HepG2 (cell line): ENCODE data around the gene UNC5CL. TPM values are rescaled to one million over a fixed set of nuclear protein-coding genes. Genes with fewer than 3 reads are reported as not detected.

Experiments
- AGO1 ChIP-seq: fragments of 200-400 bp; formaldehyde crosslinking; IDR thresholded peaks from 2 replicates; pipeline ENCODE4 v1.6.1; 2017; ENCODE audit warnings: mild to moderate bottlenecking, low read depth, low read length, moderate library complexity; ENCODE audit not compliant: poor library complexity, severe bottlenecking
- BCLAF1 ChIP-seq: fragments of 450-650 bp; IDR thresholded peaks from 2 replicates; pipeline ENCODE4 v1.6.1; 2017; ENCODE audit warnings: mild to moderate bottlenecking
- CC2D1A ChIP-seq: sonication (generic); formaldehyde crosslinking; IDR thresholded peaks from 2 replicates; pipeline ENCODE4 v1.8.1; 2023; ENCODE audit warnings: mild to moderate bottlenecking, missing genetic modification reagents
- EEA1 ChIP-seq: sonication (generic); formaldehyde crosslinking; IDR thresholded peaks from 2 replicates; pipeline ENCODE4 v1.5.1; 2020; ENCODE audit warnings: mild to moderate bottlenecking, missing genetic modification reagents, borderline replicate concordance
- ETV5 ChIP-seq: IDR thresholded peaks from 2 replicates; pipeline ENCODE4 v1.6.1; 2018; ENCODE audit warnings: missing biosample characterization, missing genetic modification reagents, inconsistent platforms, borderline replicate concordance
- GATAD2A ChIP-seq: IDR thresholded peaks from 2 replicates; pipeline ENCODE4 v1.6.1; 2016
- GPBP1L1 ChIP-seq: sonication (generic); formaldehyde crosslinking; IDR thresholded peaks from 2 replicates; pipeline ENCODE4 v1.5.0; 2020; ENCODE audit warnings: mild to moderate bottlenecking, missing genetic modification reagents
- MXD3 ChIP-seq: IDR thresholded peaks from 2 replicates; pipeline ENCODE4 v1.6.1; 2016; ENCODE audit warnings: mild to moderate bottlenecking, missing biosample characterization, missing genetic modification reagents
- SNAI1 ChIP-seq: sonication (generic); formaldehyde crosslinking; IDR thresholded peaks from 2 replicates; pipeline ENCODE4 v1.5.0; 2020; ENCODE audit warnings: mild to moderate bottlenecking, missing genetic modification reagents, borderline replicate concordance
- TIGD3 ChIP-seq: sonication (generic); formaldehyde crosslinking; IDR thresholded peaks from 2 replicates; pipeline ENCODE4 v1.5.1; 2020; ENCODE audit warnings: mild to moderate bottlenecking, missing genetic modification reagents, borderline replicate concordance
- XRCC5 ChIP-seq: fragments of 200-400 bp; formaldehyde crosslinking; optimal IDR thresholded peaks from 2 replicates; pipeline ENCODE3; 2017; ENCODE audit warnings: mild to moderate bottlenecking, low read length
- ZBED4 ChIP-seq: sonication (generic); formaldehyde crosslinking; IDR thresholded peaks from 2 replicates; pipeline ENCODE4 v1.4.0; 2020; ENCODE audit warnings: missing genetic modification reagents, borderline replicate concordance
- ZFP37 ChIP-seq: sonication (generic); formaldehyde crosslinking; IDR thresholded peaks from 2 replicates; pipeline ENCODE4 v1.4.0; 2020; ENCODE audit warnings: missing genetic modification reagents, borderline replicate concordance
- polyA plus RNA-seq, 8 experiments: library from polyadenylated mRNA; depleted of rRNA in 3 of 8; stranded (reverse) in 7 of 8; unstranded in 1 of 8; fragments of >200 nt; fragmentation: Illumina TruSeq in 4 of 8; extraction: Trizol in 4 of 8; gene quantifications; 2 replicates each; pipeline versions ENCODE4 v1.2.1 to v1.2.3, GENCODE V29; 2011 to 2016; ENCODE audit warnings: low read depth in 4 of 8, missing spikeins in 1 of 8, mixed read lengths in 1 of 8; ENCODE audit not compliant: insufficient read depth in 1 of 8
- total RNA-seq, 5 experiments: library from RNA; depleted of rRNA; stranded (reverse); fragments of >200 nt; fragmentation: Illumina TruSeq; extraction: Trizol; gene quantifications; 2 replicates each; pipeline ENCODE4 v1.2.3, GENCODE V29; 2016; ENCODE audit warnings: low read depth in 1 of 5

The UNC5CL gene
- total and polyA plus RNA-seq, 2 of the 13 experiments (the other 11 are each of a cell fraction or from before 2014, with no cell fraction given), result 2.4 to 2.5 TPM

GRCh38 chr6:41071923-41072835 is 33.2 kb upstream of the UNC5CL start, which contains the start of gene OARD1 (continued):
- TF ChIP-seq BCLAF1, result no peak
- no peak for TF ChIP-seq GPBP1L1
- TF ChIP-seq SNAI1 (CRISPR knock-in tag), result peak; percentile 80; the same call in 1 of the 2 replicates
- TF ChIP-seq TIGD3 (CRISPR knock-in tag), result peak; percentile 90; the same call in 1 of the 2 replicates
- no peak for TF ChIP-seq MXD3 (CRISPR knock-in tag)
- TF ChIP-seq AGO1, result no peak
- no peak for TF ChIP-seq CC2D1A (CRISPR knock-in tag)
- TF ChIP-seq ZBED4 (CRISPR knock-in tag), result peak; percentile 73; the same call in 1 of the 2 replicates
- TF ChIP-seq GATAD2A (CRISPR knock-in tag), result peak; percentile 31; the same call in 1 of the 2 replicates
- peak; percentile 92 for TF ChIP-seq ZFP37 (CRISPR knock-in tag)
- TF ChIP-seq ETV5, result peak; percentile 93
- no peak for TF ChIP-seq XRCC5
- peak; percentile 96; the same call in 1 of the 2 replicates for TF ChIP-seq EEA1 (CRISPR knock-in tag)
